Keratinocyte (primary cell): ENCODE data around the gene AMACR.

Source experiments
- EZH2 ChIP-seq: IDR thresholded peaks from one replicate; pipeline ENCODE4 v1.6.1; 2012; ENCODE audit warnings: inconsistent platforms, mild to moderate bottlenecking, low read length, moderate library complexity
- TF ChIP-seq, protein P1 (sequence below), 3 experiments: IDR thresholded peaks in 1 of 3; conservative IDR thresholded peaks in 1 of 3; optimal IDR thresholded peaks in 1 of 3; 2 replicates in 2 of 3; 3 replicates in 1 of 3; pipeline versions ENCODE3 to v1.5.1; 2011; ENCODE audit warnings: low read length in 3 of 3, mild to moderate bottlenecking in 3 of 3, moderate library complexity in 2 of 3, control low read depth in 1 of 3, inconsistent platforms in 1 of 3; ENCODE audit not compliant: insufficient read depth in 2 of 3; ENCODE audit errors: extremely low read depth in 1 of 3

DNA sequence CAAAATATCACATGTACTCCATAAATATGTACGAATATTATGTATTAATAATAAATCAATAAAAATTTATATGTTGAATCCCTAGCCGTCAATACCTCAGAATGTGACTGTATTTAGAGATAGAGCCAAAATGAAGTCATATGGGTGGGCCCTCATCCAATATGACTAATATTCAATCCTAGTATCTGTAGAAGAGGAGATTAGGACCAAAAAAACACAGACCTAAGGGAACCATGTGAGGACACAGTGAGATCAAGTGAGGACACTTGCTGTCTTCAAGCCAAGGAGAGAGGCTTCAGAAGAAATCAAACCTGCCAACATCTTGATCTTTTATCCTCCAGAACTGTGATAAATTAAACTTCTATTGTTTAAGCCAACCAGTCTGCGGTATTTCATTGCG lies 3.7 kb upstream of the AMACR start:
- TF ChIP-seq, protein P1, sequence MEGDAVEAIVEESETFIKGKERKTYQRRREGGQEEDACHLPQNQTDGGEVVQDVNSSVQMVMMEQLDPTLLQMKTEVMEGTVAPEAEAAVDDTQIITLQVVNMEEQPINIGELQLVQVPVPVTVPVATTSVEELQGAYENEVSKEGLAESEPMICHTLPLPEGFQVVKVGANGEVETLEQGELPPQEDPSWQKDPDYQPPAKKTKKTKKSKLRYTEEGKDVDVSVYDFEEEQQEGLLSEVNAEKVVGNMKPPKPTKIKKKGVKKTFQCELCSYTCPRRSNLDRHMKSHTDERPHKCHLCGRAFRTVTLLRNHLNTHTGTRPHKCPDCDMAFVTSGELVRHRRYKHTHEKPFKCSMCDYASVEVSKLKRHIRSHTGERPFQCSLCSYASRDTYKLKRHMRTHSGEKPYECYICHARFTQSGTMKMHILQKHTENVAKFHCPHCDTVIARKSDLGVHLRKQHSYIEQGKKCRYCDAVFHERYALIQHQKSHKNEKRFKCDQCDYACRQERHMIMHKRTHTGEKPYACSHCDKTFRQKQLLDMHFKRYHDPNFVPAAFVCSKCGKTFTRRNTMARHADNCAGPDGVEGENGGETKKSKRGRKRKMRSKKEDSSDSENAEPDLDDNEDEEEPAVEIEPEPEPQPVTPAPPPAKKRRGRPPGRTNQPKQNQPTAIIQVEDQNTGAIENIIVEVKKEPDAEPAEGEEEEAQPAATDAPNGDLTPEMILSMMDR (optimal IDR thresholded peaks at IDR 0.05 in 1 of 3, IDR thresholded peaks at IDR 0.05 in 1 of 3, conservative IDR thresholded peaks at IDR 0.05 in 1 of 3; ENCODE audit: extremely low read depth in 1 of 3, insufficient read depth in 2 of 3, low read length in 3 of 3): no peak
- TF ChIP-seq EZH2: no peak
